HG03139 (cell line): Measurements from ENCODE around the gene TERF2IP.

Experiments
- ATAC-seq: cut with Tn5 transposase; IDR thresholded peaks from one replicate; pipeline ENCODE4 v1.9.1; 2021; ENCODE audit not compliant: unreplicated experiment

TERF2IP gene

DNA sequence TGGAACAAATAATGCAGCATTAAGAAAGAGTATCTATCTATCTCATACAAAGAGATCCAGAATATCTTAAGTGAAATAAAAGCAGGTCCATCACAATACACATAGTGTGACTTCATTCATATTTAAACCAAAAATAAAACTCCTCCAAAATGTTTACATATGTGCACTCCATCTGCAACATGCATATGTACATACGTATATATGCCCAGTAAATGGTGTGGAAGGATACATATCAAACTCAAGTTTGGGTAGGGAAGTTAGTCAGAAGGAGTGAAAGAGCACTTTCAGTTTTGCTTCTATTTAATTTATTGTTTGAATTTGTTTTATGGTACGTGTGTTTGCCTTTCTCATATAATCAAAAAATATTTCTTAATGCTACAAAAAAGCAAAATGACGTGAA is 12.5 kb upstream of the TERF2IP start:
- no peak for ATAC-seq

- no peak for ATAC-seq
Observed at GRCh38 chr16:75640598-75640997, 7.0 kb upstream of the TERF2IP start.

DNA sequence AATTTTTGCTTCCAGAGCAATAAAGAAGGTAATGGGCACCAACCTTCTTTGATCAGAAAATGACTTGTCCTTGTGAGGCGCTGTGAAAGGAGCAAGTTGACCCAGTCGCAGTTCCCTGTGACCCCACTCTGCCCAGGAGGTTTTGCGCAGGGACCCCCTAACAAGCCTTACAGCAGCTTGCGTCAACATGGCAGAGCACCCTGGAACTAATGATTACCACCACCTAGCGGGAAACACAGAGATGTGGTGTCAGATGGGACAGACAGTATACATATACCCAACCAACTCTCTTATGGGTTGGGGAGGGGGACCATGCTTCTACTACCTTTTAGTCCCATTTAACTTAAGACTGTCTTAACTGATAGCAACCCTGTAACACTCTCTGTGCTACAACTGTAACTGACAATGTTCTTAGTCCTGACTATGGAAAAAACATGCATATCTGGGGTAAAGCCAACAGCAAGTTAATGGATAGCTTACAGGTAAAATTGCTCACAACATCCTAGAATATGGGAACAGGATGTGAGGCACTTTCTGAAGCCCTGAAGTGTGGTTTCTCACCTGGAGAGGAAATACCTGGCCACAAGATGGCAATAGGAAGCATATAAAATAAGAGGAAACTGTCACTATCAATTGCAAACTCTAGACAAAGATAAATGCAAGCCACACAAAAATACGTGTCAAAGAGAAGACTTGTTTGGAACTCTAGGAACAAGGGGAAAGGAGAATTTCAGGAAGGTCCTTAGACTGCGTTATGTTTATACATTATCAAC is 3.1 kb upstream of the TERF2IP start:
- ATAC-seq: no peak

GRCh38 chr16:75647112-75647491 is 471 bp upstream of the TERF2IP start:
- ATAC-seq: peak; percentile 19

- peak; percentile 24 for ATAC-seq
Observed at GRCh38 chr16:75648265-75649076, 898 bp downstream of the TERF2IP start.

DNA sequence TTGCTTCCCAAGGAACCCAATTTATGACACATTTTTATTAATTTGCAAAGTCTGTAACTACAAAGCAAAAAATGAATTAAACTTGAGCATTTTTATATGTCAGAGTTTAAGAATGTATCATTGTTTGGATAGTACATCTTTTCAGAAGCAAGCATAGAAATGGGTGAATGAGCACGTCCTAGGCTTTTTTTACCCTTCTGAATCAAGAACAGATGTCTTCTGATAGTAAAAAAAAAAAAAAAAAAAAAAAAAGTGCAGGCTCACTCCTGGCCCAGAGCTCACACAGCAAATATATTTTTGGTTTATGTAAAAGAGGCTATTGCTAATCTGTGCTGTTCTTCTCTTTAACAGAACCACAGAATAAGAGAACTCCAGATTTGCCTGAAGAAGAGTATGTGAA is 6.3 kb downstream of the TERF2IP start:
- no peak for ATAC-seq

- ATAC-seq: no peak
Observed at GRCh38 chr16:75658175-75658574, 10.6 kb downstream of the TERF2IP start.

GRCh38 chr16:75660321-75660720 is 12.7 kb downstream of the TERF2IP start:
- ATAC-seq: no peak

DNA sequence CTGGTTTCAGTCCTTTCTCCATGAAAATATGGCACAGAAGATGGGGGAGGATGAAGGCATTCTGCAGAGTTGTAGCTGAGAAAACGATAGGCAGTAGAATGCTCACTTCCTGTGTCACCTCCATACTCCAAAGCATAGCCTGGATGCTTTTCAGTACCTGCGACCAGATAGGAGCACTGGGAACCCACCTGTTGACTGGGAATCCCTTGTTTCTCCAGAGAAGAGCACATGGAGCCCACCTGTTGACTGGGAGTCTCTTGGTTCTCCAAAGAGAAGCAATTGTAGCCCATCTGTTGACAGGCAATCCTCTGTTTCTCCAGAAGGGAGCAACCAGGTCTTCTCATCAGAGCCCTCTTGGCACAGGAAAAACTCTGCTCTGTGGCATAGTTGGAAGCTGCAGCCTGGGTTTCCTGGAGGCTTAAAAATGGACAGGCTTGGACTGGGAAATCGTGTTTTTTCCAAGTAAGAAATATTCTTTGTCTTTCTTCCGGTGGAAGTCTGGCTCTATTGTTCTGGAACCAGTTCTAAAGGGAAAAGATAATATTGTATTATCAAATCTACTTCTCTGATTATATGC is 13.2 kb downstream of the TERF2IP start:
- ATAC-seq: no peak

GRCh38 chr16:75667503-75667902 is 19.9 kb downstream of the TERF2IP start:
- no peak for ATAC-seq

GRCh38 chr16:75676909-75677308 is 29.3 kb downstream of the TERF2IP start, which contains the start of gene CPHXL2:
CPHXL2 (minus strand) TSS chr16:75677009; CDS start chr16:75676999, 10 bp downstream.
- ATAC-seq: no peak

- ATAC-seq: no peak
Observed at GRCh38 chr16:75679366-75679765, 31.8 kb downstream of the TERF2IP start.

DNA sequence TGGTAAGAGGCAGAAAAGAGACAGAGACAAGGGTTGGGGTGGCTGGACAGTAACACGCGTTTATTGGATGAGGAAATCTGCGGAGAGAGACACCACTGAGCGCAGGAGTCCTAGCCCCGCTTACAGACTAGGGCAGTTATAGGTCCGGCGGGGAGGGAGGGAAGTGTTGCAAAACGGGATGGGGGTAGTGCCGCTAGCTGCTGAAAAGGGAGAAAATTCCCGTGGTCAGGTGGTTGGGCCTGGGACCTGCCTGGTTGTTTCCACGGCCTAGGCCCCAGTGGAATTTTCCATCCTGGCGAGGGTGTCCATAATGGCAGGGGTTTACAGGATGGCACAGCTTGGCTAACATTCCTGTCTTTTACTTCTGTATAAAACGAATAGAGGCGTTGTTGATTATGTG is 34.7 kb downstream of the TERF2IP start:
- no peak for ATAC-seq

DNA sequence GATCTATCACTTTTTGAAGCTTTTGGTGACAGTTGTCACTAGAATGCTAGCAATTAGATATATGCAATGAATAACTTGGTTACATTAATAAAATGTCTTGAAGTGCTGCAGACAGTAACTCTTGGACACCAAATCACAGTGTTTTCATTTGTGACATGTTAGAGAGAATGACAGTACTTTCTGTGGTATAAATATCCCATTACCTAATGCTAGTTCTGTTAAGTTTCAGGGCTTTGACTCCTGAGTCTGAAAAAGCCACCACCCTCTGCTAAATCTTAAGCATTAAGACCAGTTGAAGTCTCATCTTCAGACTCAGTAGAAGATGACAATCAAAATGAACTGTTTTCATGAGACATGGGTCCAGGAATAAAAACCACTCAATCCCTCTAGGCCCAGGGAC is 39.8 kb downstream of the TERF2IP start:
- ATAC-seq: no peak

- ATAC-seq: no peak
Observed at GRCh38 chr16:75695708-75696107, 48.1 kb downstream of the TERF2IP start.

- ATAC-seq: no peak
Observed at GRCh38 chr16:75697571-75697970, 50.0 kb downstream of the TERF2IP start.

DNA sequence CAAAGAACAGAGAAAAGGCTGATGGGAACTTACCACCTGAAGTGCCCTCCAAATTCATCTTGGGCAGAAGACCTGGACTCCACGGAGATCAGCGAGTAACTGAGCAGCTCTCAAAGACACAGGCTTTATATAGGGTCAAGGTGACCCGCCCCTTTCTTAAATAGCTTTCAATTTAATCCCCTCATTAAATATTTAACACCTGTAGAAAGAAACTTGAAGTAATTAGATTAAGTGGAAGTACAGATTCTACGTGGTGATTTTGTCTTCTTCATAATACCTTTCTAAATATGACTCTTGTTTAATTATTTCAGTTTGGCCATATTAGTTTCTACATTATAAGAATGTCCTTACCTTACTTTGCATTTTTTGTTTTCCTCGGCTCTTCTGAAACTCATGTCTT is 53.8 kb downstream of the TERF2IP start, which contains the start of gene DUXB:
Gene DUXB, minus strand, starts transcription at position 101 of the 400 bp plus-strand sequence. Its CDS starts 43 bp downstream, at position 58.
- ATAC-seq: no peak

GRCh38 chr16:75702242-75702641 is 54.7 kb downstream of the TERF2IP start:
- ATAC-seq: no peak

DNA sequence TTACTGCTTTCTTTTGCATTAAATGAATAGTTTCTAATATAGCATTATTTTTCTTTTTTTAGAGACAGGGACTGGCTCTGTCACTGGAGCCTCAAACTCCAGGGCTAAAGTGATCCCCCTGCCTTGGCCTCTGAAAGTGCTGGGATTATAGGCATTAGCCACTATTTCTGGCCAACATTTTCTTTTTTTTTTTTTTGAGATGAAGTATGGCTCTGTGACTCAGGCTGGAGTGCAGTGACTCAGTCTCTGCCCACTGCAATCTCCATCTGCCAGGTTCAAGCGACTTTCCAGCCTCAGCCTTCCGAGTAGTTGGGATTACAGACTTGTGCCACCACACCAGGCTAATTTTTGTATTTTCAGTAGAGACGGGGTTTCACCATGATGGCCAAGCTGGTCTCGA is 55.7 kb downstream of the TERF2IP start:
- no peak for ATAC-seq
